K562 (cell line): Measurements from ENCODE around the gene LUZP1. TPM values are rescaled to one million over a fixed set of nuclear protein-coding genes. Genes with fewer than 3 reads are reported as not detected.

ENCODE experiments used
- CHD7 ChIP-seq: fragments of 200-600 bp; sonication (generic); IDR thresholded peaks from one replicate; pipeline ENCODE4 v1.6.1; 2012; ENCODE audit warnings: mild to moderate bottlenecking, low read depth, low read length, inconsistent platforms
- HDAC6 ChIP-seq: IDR thresholded peaks from 2 replicates; pipeline ENCODE4 v1.6.1; 2012; ENCODE audit warnings: low read depth, mild to moderate bottlenecking, control low read depth, inconsistent platforms, low read length, moderate library complexity
- NBN ChIP-seq: fragments of 450-650 bp; IDR thresholded peaks from 2 replicates; pipeline ENCODE4 v1.6.1; 2016; ENCODE audit warnings: low read depth, mild to moderate bottlenecking
- REST ChIP-seq, 2 experiments: fragments of 450-650 bp; formaldehyde crosslinking in 1 of 2; IDR thresholded peaks; 2 replicates each; pipeline versions ENCODE4 v1.4.0 to v1.6.1; 2014 to 2020; ENCODE audit warnings: mild to moderate bottlenecking in 2 of 2, borderline replicate concordance in 1 of 2, low read depth in 1 of 2
- ZFP30 ChIP-seq: fragments of 250-450 bp; sonication (Bioruptor Pico); IDR thresholded peaks from 2 replicates; pipeline ENCODE4 v1.8.0; 2022; ENCODE audit warnings: moderate library complexity, mild to moderate bottlenecking, inconsistent platforms, borderline replicate concordance
- ZNF449 ChIP-seq: fragments of 250-450 bp; sonication (Bioruptor Pico); IDR thresholded peaks from 2 replicates; pipeline ENCODE4 v1.8.0; 2022; ENCODE audit warnings: moderate library complexity, mild to moderate bottlenecking, inconsistent platforms
- polyA plus RNA-seq, 8 experiments: library from polyadenylated mRNA; depleted of rRNA in 4 of 8; stranded (reverse) in 5 of 8; unstranded in 3 of 8; fragments of >200 nt; fragmentation: Nextera tagmentation in 2 of 8; fragmentation: Illumina TruSeq in 1 of 8; extraction: Ambion mirVana in 2 of 8; extraction: Trizol in 1 of 8; gene quantifications; 2 replicates each; pipeline versions ENCODE4 v1.2.1 to v1.2.3, GENCODE V29; 2011 to 2014; ENCODE audit warnings: inconsistent platforms in 1 of 8, missing spikeins in 1 of 8
- total RNA-seq, 7 experiments: library from RNA; depleted of rRNA in 6 of 7; stranded (reverse); fragments of >200 nt in 6 of 7; fragmentation: Illumina TruSeq in 2 of 7; extraction: Trizol in 2 of 7; gene quantifications; 2 replicates each; pipeline versions ENCODE4 v1.2.1 to v1.2.3, GENCODE V29; 2011 to 2021; ENCODE audit warnings: low replicate concordance in 1 of 7

Gene LUZP1
- total and polyA plus RNA-seq, 9 of the 15 experiments (the other 6 are each of a cell fraction or from before 2014, with no cell fraction given), result 6.5 to 19.1 (median 12.4) TPM

- TF ChIP-seq REST (IDR thresholded peaks at IDR 0.05; ENCODE audit: borderline replicate concordance) (no peak), REST (CRISPR knock-in tag; IDR thresholded peaks at IDR 0.05; ENCODE audit: low read depth) (no peak), ZNF449 (CRISPR knock-in tag) (no peak), ZFP30 (no peak), HDAC6 (no peak), NBN (no peak), CHD7 (no peak)
Measured at GRCh38 chr1:23118407-23118806, 50.2 kb downstream of the LUZP1 start (continued).
